Amygdala (tissue), 56 donors: Measurements from ENCODE around the gene MAP4K5.
"Not testable (repeated sequence)": the region's sequence is repeated elsewhere in the genome, so short reads cannot be mapped to it uniquely, and the experiment has no call there.

Source experiments
- DNase-seq, 56 donors: peaks; one replicate each; lab custom pipeline; 2025; lab: John Stamatoyannopoulos, UW

The MAP4K5 gene

DNA sequence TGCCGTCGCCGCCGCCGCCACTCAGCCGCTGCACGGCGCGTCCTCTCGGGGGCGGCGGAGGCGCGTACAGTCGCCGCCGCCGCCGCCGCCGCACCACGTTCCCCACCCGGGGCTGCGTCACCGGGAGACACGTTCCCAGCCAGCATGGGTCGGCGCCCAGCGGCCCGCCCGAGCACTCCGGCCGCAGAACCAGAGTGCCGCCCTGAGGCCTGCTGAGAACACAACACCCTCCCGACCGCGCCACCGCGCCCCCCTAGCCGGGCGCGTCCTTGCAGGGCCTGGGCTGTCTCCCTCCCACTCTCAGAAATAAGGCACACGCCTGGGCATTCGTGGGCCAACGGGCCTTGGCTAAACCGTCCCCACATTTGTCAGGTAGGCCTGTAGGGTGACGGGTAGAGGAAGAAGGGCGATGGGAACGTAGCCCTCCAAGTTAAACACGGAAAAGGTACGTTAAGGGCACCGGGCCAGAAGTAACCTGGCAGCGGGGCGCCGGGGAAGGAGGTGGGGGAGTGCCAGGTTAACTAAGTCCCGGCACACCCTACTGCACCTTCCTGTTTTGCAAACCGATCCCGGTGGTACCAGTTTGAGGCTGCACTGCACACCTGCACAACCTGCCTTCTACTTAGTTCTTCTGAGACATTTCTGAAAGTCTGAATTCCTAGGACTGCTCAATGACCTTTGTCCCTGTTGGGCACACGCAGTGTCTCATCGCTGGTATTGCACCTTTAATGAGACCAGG, at the start of gene MAP4K5:
Gene MAP4K5 (minus strand): TSS at position 68 of the 739 bp plus-strand sequence. CDS start 520 bp downstream, outside the sequence.
- DNase-seq = peak; percentile 31 to 93 (median 84)

DNA sequence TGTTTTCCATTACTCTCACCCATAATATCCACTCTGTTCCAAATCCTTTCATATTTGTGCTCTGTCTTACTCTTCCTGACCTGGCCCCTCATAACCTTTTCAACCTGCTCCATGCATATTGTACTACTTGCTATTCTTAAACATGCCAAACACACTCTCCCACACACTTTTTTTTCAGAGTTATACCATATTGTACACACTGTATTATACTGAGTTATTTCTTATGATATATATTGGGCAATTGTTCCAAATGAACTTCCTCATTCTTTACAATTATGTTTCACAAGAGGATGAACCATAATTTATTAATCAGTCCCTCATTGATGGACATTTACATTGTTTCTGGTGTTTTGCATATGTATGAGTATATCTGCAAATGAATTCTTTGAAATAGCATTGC, 46.1 kb upstream of the MAP4K5 start:
- no peak for DNase-seq

DNA sequence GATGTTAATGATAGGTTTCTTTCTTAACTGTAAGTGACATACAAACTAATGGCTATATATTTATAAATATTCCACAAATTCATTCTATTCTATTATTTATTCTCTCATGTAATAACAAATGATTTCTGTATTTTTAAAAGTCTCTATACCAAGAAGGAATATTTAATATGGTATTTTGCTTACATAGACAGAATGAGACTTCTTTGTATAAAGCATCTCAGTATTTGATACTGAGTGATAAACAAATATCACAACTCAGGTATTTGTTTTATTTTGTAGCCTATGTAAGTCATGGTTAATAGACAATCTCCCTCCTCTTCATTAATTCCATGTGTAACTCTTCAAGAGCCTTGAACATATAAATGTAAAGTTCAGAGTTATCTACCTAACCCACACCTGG, 45.6 kb upstream of the MAP4K5 start:
- no peak for DNase-seq

DNA sequence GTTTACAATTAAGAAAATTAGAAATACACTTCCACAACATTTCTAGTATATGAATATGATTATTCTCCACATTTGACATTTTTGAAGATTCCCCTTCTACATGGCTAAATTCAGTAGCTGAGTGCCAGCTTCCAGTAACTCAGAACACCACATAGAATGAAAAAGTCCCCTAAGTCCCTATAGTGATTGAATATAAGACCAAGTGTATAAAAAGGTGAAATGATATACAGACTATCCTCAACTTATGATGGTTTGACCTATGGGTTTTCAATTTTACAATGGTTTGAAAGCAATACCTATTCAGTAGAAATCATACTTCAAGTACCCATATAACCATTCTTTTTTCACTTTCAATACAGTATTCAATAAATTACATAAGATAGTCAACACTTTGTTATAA, 43.4 kb upstream of the MAP4K5 start:
- no peak for DNase-seq

DNA sequence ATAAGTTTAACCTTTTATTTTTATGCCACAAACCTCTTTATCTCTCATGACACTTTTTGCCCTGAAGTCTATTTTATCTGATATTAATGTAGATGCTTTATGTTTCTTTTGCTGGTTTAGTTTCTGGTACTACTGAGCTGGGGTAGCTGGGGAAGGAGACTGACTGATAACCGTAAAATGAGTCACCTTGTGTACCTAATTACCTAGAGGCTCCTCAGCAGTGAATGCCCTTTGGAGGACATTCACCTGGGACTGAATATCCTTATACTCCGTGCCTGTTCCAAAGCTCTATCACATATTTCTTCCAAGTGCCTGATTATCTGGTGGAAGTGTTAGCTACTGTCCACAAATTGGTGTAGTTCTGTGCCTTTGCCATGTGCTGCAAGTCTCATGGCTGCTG, 41.5 kb upstream of the MAP4K5 start:
- no peak for DNase-seq

DNA sequence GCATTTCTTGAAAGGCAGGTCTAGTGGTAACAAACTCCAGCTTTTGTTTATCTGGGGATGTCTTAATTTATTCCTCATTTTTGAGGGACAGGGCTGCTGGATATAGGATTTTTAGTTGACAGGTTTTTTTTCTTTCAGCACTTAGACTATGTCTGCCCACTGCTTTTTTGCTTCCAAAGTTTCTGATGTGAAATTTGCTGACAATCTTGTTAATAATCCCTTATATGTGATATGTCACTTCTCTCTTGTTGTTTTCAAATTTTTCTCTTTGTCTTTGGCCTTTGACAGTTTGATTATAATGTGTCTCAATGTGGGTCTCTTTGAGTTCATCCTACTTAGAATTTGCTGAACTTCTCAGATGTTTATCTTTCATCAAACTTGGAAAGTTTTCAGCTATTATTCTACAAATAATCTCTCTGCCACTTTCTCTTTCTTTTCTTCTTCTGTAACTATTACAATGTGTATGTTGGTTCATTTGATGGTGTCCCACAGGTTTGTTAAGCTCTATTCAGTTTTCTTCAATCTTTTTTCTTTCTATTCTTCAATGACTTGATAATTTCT, 37.4 kb upstream of the MAP4K5 start:
- no peak for DNase-seq

DNA sequence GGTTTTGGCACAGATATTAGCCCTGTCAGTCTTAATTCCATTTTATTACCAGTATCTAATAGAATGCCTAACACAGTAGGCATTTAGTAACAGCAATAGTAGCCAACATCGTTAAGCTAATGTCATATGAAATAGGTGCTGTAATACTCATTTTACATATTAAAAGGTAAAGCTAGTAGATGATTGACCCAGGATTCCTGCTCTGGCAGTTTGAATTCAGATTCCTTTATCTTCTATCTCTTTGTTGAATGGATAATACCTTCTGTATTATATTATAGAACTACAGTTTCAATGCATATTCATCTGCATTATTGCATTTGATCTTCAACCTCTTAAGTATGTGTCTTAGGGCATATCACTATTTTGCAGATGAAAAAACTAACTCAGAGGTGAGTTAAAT, 30.5 kb upstream of the MAP4K5 start:
- DNase-seq = no peak

DNA sequence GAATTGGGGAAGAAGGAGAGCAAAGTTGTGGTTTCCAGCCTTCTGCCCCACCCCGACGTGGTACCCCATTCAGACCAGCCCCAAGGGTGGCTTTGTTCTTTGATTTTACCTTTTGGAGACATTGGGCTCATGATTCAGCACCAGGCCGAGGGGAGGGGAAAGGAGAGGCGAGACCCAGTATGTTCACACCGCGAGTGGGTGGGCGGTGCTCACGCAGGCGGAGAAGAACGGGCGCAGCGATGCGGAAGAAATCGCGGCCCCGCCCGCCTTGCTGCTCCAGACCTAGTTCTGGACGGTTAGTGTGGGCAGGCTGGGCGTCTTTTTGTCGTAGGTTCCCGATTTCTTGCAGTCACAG, 28.5 kb upstream of the MAP4K5 start:
- peak in 54 of 56 donors; percentile 28 to 88 (median 72) for DNase-seq

DNA sequence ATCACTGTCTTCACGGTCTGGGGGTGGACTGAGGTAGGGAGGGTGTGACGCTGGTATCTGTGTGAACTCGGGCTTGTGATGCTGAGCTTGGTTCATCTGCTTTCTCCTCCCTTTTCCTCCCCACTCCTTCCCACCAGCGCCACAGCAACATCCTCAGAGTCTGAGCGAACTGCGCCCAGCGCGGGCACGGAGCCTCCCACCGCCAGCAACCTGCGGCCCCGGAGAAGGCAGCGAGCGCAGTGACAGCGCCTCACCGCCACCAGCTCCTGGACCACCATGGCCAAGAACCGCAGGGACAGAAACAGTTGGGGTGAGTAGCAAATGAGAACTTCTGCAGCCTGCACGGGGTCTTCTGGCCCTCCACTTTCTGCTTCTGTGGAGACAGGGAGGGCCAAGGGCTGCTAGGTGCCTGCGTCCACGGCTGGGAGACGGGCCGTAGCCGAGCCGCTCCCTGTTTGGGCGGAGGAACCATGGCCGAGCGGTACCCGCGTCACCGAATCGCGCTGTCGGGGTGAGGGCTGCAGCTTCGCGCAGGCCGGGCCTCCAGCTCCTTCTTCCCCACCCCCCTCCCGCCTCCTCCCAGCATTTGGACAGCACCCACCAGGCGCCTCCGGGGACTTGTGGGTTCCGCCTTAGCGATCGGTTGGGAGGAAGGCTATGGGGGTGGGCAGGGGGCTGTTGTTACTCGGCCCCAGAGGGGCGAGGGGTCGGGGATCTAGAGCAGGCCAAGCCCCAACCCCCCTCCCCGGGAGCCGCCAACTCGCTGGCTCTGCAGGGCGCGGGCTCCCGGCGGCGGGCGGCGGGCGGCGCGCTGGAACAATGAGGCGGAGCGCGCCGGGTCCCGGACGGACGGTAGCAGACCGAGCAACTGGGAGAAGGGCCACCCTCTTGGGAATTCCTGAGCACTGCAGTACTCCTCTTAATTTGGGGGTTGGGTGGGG, 27.9 kb upstream of the MAP4K5 start, which contains the start of gene ATL1:
Gene ATL1 (plus strand): TSS at position 156 of the 941 bp plus-strand sequence. CDS start 121 bp downstream, at position 277.
- peak in 55 of 56 donors; percentile 29 to 88 (median 72) for DNase-seq

DNA sequence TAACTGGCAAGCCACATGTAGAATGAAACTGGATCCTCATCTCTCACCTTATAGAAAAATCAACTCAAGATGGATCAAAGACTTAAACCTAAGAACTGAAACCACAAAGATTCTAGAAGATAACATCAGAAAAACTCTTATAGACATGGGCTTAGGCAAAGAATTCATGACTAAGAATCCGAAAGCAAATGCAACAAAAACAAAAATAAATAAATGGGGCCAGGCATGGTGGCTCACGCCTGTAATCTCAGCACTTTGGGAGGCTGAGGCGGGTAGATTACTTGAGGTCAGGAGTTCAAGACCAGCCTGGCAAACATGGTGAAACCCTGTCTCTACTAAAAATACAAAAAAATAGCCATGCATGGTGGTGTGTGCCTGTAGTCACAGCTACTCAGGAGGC, 20.4 kb upstream of the MAP4K5 start:
- DNase-seq = not testable (repeated sequence)

DNA sequence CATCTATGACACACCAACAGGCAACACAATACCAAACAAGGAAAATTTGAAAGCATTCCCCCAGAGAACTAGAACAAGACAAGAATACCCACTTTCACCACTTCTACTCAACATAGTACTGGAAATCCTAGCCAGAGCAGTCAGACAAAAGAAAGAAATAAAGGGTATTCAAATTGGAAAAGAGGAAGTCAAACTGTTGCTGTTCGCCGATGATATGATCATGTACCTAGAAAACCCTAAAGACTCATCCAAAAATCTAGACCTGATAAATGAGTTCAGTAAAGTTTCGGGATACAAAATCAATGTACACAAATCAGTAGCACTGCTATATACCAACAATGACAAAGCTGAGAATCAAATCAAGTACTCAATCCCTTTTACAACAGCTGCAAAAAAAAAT, 19.5 kb upstream of the MAP4K5 start:
- DNase-seq = no peak

DNA sequence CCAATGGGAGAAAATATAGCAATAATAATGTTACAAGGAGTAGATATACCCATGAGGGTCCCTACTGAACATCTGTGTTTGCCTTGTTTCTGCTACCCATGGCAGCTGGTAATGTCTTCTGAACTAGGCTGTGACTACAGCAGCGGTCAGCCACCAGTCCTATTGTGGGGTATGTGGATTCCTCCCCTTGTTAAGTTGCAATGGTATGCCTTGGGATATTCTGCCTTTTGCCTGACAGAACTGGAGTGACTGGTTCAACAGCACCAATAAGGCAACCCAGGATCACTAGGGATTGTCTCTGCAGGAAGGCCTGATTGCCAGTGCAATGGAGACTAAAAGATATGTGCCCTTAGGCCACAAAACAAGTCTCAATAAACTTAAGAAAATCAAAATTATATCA, 17.9 kb upstream of the MAP4K5 start:
- no peak for DNase-seq

DNA sequence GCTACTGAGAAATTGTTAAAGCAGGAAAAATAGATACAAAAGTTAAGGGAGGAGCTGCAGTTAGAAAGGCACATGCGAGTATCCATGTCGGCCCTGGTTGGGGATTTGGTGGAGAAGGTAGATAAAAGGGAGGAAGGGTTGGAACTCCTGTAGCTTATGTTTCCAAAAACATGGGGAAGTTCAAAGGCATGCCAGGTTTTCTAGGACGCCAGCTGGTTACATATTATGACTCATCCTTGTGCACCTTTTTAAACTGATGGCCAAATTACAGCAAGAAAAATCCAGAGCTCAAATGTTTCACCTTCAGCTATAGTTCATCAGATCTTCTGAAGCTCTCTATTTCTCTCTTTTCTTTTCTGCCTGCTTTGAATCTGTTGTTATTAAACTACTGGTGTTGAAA, 13.2 kb upstream of the MAP4K5 start:
- DNase-seq = no peak

DNA sequence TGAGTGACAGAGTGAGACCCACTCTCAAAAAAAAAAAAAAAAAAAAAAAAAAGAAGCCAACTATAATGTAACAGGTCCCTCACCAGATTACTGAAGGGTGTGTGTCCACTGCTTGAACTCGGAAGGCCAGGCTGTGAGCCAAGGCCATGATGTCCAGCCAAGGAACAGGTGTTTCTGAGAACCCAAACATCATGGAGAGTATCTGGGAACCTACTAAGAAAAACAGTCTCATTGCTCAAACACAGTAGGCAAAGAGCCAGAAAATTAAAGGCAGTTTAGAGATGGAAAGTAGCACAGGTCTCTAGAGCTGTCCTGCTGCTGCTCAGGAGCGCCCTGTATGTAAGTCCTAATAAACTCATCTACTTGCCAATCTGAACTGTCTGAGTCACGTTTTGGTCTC, 12.5 kb upstream of the MAP4K5 start:
- DNase-seq = no peak

DNA sequence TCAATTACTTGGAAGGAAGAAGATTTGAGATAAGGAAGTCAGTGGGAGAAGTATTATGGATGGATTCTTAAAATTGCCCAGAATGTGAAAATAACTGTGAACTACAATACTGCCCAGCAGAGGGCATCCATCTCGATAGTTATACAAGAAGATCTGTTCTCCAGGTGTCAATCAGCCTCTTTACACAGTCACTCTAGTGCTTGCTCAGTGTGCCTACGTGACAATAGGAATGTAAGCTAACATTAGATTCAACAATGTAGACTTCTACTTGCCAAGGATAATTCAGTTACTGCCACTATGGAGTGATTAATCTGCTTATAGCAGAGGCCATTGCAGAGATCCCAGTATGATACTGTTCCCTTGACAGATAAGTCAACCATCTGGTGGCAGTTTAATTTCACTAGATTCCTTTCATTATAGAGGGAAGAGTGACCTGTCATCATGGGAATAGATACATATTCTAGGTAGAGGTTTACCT, 10.6 kb upstream of the MAP4K5 start:
- peak in 3 of 56 donors; percentile 9 to 51 (median 31) for DNase-seq

DNA sequence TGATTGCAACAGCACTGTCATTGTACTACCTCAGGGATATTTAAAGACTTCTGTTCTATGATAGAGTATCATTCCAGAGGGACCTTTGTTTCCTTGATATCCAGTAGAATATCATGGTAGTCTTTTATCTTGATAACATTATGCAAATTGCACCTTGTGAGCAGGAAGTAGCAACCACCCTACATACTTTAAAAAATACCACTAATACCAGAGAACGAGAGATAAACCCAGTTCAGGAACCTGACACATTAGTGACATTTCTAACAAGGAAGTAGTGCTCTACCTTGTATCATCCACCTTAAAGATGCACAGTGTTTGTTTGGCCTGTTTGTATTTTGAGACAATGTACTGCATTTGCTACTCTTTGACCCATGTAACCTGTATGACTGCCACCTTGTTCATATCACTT, 8.8 kb upstream of the MAP4K5 start:
- DNase-seq = no peak

DNA sequence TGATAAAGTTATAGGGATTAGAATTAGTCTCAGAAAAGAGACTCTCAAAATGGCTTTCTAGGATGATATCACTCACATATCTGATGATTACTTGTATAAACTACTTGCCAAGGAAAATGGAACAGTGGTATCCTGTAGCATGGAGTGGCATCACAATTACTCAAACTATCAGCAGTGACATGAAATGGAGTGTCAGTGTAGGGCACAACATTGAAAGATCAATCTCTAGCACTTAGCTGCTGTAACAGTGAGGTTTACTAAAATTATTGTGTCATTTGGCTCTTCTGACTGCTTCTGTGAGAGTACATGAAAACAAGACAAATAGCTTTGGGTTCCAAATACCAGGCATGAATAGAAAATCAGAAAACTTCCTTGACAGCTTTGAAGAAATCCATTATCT, 6.7 kb upstream of the MAP4K5 start:
- no peak for DNase-seq

DNA sequence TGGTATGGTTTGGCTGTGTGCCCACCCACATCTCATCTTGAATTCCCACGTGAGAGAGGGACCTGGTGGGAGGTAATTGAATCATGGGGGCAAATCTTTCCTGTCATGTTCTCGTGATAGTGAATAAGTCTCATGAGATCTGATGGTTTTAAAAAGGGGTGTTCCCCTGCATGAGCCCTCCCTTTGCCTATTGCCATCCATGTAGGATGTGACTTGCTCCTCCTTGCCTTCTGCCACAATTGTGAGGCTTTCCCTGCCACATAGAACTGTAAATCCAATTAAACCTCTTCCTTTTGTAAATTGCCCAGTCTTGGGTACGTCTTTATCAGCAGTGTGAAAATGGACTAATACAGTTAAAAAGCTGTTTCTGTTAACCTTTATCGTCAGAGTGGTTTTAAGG, 5.7 kb upstream of the MAP4K5 start:
- not testable (repeated sequence) for DNase-seq

DNA sequence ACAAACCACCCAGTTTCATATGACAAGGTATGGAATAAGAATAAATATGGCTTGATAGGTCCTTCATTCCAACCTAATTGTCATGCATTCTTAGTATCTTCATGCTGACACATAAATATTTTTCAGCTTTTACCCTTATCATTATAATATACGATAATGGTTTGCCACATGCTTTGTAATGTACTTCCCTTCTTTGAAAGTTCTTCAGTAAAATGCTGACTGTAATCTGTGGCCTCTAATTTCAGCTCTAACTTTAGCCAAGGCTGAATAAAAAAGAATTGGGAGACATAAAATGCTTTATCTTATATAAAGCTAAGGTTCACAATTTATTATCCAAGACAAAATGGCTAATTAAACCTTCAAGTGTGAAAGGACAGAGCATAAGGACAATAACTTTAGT, 2.6 kb upstream of the MAP4K5 start:
- DNase-seq = no peak

DNA sequence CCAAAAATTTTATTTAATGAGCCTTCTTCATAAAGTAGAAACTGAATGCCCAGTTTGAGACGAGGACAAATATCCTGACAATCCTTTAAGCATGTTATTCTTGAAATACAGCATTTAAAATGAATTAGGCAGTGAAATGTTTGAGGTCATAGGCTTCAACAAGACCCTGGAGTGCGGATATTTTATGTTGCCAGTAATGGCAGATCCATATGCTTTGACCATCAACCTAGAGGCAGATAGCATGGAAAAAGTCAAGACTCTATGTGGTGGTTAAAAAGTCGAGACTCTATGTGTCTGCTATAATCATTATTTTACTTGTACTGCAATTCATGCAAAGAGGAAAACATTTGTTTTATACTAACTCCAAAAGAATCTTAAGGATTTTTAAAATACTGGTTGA, 2.0 kb upstream of the MAP4K5 start:
- DNase-seq = no peak

DNA sequence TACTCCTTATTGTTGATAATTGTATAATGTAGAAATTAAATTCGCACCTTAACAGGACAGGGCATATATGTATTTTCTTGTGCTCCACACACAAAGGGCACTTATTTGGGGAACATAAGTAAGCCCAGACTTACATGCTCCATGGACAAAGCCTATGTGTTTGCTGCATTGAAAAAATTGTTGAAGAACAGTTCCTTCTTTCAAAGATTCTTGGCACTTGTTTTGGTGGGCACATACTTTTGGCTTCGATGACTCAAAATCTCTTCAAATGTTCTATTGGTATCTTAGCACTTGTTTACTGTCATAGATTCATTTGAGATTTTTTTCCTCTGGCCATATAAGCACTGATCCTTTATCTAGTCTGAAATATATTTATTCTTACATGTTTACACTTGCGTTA, 1.4 kb upstream of the MAP4K5 start:
- peak in 6 of 56 donors; percentile 6 to 51 (median 21) for DNase-seq
